ENCODE data around the gene PGAP1.

The PGAP1 gene

DNA sequence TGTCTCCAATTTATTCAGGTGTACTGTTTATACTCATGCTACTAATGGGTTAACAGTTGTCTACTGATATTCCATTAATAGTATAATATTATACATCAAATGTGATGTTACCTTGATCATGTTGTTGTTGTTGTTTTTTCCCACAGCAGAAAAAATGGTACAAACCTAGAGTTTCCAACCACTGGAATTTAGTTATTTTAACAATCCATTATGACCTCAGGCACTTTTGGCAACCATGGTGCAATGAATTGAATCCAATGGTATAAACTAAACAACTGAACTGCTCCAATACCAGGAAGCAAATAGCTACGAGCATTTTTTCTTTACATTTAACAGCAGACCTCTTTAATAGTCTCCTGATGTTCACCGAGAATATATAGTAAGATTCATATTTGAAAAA, 86.3 kb downstream of the PGAP1 start:
- TF ChIP-seq, protein P1, sequence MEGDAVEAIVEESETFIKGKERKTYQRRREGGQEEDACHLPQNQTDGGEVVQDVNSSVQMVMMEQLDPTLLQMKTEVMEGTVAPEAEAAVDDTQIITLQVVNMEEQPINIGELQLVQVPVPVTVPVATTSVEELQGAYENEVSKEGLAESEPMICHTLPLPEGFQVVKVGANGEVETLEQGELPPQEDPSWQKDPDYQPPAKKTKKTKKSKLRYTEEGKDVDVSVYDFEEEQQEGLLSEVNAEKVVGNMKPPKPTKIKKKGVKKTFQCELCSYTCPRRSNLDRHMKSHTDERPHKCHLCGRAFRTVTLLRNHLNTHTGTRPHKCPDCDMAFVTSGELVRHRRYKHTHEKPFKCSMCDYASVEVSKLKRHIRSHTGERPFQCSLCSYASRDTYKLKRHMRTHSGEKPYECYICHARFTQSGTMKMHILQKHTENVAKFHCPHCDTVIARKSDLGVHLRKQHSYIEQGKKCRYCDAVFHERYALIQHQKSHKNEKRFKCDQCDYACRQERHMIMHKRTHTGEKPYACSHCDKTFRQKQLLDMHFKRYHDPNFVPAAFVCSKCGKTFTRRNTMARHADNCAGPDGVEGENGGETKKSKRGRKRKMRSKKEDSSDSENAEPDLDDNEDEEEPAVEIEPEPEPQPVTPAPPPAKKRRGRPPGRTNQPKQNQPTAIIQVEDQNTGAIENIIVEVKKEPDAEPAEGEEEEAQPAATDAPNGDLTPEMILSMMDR (IDR thresholded peaks at IDR 0.05; ENCODE audit: control insufficient read depth, extremely low read depth, insufficient read depth), result no peak
- no peak overlapping the region for H3K4me3 ChIP-seq (ENCODE audit: low read depth, low read length)
- DNase-seq (ENCODE audit: low read depth), result no peak

GRCh38 chr2:196839574-196839973, 86.9 kb downstream of the PGAP1 start:
- no peak for DNase-seq (ENCODE audit: low read depth)
- no peak overlapping the region for H3K4me3 ChIP-seq (ENCODE audit: low read depth, low read length)
- TF ChIP-seq, protein P1 (IDR thresholded peaks at IDR 0.05; ENCODE audit: control insufficient read depth, extremely low read depth, insufficient read depth), result no peak

DNA sequence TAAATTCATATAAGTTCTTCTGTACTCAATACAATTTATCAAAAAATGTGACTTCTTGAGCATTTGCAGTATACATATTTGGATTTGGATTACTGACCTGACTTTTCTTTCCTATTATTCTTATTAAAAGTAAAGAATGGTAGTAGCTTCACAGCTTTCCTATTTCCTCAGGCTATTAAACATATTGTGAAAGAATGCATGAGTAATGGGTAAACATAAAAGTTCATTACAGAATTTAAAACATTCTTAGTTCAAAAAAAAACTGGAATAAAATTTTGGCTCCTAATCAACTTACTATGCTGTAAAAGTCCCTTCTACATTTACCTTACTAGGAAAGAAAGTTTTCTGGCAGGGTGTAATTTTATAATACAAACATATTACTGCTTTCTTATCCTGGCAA, 90.1 kb downstream of the PGAP1 start:
- DNase-seq (ENCODE audit: low read depth), result peak; percentile 63
- H3K4me3 ChIP-seq (ENCODE audit: low read depth, low read length), result no peak overlapping the region
- TF ChIP-seq, protein P1 (IDR thresholded peaks at IDR 0.05; ENCODE audit: control insufficient read depth, extremely low read depth, insufficient read depth), result no peak

DNA sequence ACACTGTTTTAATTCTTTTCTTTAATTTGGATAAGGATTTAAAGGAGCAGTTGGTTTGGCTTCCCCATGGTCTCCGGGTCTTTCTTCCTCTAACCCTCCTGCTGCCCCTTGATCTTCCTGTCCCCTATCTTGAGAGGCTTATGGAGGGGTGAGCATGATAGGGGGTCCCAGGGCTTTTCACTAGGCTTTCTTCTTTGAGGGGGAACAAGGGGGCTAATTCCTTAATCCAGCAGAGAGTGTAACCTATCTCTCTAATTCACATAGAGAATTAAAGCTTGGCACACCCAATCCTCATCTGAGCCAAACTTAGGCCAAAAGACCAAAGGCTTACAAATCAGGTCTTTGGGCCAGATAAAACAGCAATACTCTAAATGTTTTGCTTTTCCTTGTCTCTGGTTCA, 95.8 kb downstream of the PGAP1 start:
- TF ChIP-seq, protein P1 (IDR thresholded peaks at IDR 0.05; ENCODE audit: control insufficient read depth, extremely low read depth, insufficient read depth), result no peak
- no peak for DNase-seq (ENCODE audit: low read depth)
- no peak overlapping the region for H3K4me3 ChIP-seq (ENCODE audit: low read depth, low read length)

DNA sequence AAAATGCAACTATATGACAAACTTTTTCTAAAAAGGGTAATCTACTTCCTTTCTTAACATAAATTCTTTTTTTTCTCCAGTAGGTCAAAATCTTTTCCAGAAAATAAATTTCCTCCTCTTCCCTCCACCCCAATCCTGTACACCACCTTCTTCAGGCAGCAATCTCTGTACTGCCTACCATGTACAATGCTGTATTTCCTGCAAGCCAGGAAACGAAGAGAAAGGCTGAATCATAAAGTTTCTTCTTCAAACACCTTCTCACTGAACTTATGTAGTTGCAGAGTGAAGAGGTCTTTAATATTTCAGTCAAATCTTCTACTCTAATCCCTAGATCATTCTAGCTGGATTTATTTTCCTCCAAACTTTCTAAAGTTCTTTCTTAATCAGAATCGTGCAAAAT, 99.2 kb downstream of the PGAP1 start:
- TF ChIP-seq, protein P1 (IDR thresholded peaks at IDR 0.05; ENCODE audit: control insufficient read depth, extremely low read depth, insufficient read depth), result no peak
- no peak for DNase-seq (ENCODE audit: low read depth)
- H3K4me3 ChIP-seq (ENCODE audit: low read depth, low read length), result no peak overlapping the region

DNA sequence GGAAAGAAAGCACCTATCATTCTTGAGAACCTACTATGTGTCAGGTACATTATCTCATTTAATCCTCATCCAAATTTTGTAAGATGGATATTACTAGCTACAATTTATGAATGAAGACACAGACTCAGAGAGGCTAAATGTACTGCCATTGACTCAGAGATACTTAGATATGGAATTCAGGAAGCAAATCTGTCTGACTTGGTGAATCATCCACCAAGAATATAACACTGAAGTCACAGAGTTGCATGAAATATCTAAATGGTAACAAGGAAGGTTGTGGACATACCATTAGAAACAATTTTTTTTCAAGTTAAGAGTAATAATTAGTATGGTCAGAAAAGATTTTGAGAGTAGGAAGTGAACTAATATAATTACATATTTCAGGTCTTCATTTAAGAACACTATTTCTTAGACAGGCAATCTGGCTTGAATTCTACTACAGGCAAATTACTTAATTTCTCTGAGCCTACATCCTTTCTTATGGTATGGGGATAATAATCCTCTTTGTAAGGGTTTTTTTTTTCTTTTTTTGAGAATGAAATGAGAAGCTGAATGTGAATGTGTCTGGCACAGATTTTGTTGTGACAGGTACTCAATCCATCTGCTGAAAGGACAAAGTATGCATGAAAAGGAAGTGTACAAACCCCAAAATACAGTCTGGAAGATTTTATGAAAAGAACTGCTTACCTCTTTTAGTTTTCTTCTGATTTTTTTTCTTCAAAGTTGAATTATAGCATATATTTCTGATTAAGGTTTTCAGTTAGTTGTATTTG, 102.6 kb downstream of the PGAP1 start:
- no peak for DNase-seq (ENCODE audit: low read depth)
- TF ChIP-seq, protein P1 (IDR thresholded peaks at IDR 0.05; ENCODE audit: control insufficient read depth, extremely low read depth, insufficient read depth), result no peak
- H3K4me3 ChIP-seq (ENCODE audit: low read depth, low read length), result no peak overlapping the region

- TF ChIP-seq, protein P1 (IDR thresholded peaks at IDR 0.05; ENCODE audit: control insufficient read depth, extremely low read depth, insufficient read depth), result no peak
- no peak for DNase-seq (ENCODE audit: low read depth)
- H3K4me3 ChIP-seq (ENCODE audit: low read depth, low read length), result no peak overlapping the region
These were observed 105.3 kb downstream of the PGAP1 start for GRCh38 chr2:196821195-196821594.

Measured in LNCaP clone FGC (cell line).